NCI-H345 (cell line): ENCODE measurements around the gene CHMP2A.
"Not testable (repeated sequence)": the region's sequence is repeated elsewhere in the genome, so short reads cannot be mapped to it uniquely, and the experiment has no call there.

Experiments used
- DNase-seq: peaks from one replicate; lab custom pipeline; 2025; lab: John Stamatoyannopoulos, UW

The CHMP2A gene

DNA sequence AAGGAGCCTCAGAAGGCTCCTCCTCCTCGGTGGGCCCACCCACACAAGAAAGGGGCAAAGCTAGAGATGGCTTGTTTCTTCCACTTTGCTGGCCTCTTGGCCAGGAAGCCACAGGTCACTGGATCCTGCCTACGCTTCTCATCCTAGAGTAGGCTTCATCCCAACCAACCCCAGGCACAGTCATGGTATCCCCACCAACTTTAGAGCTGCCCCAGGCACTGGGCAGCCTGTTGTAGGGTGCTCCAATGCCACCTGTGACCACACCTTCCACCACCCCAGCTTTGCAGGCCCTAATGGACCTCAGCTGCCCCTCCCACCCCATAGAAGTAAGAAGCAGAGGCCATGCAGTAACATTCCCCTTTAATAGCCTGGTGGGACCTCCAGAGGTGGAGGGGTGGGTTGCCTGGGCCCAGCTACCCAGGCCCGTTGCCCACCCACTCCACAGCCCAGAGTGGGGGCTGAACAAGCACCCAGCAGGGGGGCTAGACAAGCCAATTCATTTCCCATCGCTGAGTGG lies 522 bp upstream of the CHMP2A start:
- DNase-seq, result no peak

DNA sequence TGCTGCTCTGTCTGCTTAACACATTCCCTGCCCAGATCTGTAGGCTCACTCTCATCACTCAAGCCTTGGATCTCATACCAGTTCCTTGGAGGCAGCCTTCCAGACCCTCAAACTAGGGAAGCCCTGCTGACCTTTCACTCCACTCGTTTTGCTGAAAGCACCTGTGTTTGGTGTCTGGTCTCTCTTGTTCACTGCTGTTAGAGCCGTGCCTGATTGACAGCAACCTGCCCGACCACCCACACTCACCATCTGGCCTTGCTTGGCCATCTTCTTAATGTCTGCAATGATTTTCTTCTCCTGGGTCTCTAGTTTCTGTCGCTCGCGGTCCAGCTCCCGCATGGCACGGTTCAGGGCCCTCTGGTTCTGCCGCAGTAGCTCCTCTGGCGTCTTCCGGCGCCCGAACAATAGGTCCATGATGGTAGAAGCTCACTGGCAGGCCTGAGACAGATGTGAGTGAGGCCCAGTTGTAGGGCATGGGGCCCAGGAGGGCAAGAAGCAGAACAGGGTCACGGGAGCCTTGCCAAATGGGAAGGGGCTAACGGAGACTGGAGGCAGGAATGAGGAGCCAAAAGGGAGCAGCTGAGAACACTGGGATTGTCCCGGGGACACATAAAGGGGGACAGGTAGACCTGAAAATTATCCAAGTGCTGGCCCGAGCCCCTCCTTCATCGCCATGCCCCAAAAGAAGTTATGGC lies 959 bp downstream of the CHMP2A start:
- no peak for DNase-seq

DNA sequence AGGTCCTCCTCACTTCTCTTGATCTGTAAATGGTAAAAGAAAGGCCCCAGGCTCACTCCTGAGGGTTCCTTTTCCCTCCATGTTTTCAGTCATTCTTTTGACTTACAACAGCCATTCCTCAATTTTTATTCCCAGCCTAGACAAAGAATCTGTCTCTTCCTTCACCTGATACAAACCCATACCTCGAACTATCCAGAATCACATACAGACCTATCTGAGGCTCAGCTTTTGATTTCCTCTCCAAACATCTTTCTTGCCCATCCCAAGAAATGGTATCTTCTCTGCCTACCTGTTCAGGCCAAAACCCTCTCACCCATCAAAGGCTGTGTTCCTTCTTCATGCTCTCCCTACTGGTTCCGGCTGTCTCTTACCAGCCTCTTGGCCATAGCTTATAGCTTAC lies 2.2 kb downstream of the CHMP2A start:
- DNase-seq, result no peak

DNA sequence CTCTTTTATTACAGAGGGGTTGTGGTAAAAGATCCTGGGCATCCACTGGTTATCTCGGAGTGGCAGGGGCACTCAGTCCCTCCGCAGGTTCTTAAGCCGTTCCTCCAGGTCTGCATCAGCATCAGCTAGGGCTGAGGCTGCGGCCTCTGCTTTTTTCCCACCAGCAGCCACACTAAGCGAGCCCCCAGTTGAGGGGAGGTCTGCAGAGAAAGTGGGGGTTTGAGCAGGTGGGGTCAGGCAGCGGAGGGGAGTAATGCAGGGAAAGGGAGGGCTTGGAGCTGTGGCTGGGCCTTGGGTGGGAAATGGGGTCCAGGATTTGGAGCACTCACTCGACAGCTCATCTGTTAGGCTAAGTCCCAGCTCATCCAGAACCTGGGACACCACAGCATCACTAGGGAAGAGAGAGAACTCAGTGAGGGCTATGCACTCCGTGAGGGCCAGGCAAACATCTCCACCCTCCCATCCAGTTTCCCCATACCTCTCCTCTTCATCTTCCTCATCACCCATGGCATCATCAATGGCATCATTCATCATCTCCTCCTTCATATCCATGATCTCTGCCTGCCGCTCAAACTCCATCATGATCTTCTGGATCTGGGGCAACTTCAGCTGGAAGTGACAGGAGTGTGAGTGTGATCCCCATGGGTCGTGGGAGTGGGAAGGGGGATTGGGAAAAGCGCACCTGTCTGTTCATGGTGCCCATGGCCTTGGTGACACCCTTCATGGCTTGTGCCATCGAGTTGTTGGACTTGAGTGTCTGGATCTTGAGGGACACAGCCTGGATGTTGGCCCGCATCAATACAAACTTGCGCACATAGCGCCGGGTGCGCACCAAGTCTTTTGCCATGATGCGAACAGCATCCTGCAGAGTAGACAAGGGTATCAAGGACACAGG lies 3.1 kb downstream of the CHMP2A start:
- DNase-seq, result no peak

DNA sequence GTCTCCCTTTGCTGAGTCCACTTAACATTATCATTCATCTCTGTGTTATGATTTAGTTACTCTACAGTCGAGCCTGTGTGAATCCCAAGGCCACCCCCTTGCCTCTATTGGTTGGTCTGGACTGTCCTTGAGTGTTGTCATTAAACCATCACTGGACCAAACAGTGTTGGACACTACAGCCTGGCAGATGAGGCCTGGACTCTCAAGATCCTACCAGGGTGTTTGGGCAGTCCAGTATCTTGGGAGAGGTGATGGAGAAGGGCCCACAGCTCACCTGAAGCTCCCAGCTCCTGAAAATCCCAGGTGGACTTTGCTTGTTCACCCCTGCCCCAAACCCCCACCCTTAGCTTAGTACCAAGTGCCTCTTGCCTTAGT lies 3.8 kb downstream of the CHMP2A start:
- no peak for DNase-seq

DNA sequence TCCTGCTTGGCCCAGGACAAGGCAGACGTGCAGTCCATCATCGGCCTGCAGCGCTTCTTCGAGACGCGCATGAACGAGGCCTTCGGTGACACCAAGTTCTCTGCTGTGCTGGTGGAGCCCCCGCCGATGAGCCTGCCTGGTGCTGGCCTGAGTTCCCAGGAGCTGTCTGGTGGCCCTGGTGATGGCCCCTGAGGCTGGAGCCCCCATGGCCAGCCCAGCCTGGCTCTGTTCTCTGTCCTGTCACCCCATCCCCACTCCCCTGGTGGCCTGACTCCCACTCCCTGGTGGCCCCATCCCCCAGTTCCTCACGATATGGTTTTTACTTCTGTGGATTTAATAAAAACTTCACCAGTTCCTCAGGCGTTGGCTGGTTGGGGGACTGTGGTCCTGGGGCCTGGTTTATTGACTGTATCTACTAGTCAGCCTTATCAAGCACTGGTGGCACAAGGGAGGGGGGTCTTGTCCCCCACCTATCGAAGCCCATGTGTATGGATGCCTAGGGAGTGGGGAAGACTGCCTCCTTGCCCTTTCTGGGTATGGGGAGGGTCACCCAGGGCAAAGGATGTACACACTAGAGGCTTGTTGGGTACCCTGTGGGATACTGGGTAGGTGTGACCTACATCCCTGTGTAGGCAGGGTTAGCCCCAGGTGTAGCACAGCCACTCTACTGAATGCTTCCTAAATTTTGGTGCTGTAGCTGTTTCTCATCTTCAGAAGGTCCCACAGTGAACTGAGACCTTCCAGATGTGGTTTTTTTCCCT lies 4.4 kb downstream of the CHMP2A start:
- DNase-seq, result no peak

DNA sequence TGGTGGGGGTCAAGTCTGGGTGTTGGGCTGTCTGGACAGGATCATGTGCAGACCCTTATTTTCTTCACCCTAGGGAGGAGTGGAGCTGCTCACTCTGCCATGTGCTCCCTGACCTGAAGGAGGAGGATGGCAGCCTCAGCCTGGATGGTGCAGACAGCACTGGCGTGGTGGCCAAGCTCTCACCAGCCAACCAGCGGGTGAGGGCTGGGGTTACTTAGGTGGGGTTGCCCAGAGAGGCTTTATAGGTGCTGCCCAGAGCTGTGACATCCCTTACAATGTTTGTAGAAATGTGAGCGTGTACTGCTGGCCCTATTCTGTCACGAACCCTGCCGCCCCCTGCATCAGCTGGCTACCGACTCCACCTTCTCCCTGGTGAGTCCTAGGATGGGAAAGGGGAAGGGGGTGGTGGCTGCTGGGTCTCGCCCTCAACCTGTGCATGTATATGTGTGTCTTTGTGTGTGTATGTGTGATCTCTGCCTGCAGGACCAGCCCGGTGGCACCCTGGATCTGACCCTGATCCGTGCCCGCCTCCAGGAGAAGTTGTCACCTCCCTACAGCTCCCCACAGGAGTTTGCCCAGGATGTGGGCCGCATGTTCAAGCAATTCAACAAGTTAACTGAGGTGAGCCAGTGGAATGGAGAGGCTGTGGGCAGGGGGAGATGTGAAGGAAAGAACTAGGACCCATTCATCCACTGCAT lies 5.1 kb downstream of the CHMP2A start:
- no peak for DNase-seq

DNA sequence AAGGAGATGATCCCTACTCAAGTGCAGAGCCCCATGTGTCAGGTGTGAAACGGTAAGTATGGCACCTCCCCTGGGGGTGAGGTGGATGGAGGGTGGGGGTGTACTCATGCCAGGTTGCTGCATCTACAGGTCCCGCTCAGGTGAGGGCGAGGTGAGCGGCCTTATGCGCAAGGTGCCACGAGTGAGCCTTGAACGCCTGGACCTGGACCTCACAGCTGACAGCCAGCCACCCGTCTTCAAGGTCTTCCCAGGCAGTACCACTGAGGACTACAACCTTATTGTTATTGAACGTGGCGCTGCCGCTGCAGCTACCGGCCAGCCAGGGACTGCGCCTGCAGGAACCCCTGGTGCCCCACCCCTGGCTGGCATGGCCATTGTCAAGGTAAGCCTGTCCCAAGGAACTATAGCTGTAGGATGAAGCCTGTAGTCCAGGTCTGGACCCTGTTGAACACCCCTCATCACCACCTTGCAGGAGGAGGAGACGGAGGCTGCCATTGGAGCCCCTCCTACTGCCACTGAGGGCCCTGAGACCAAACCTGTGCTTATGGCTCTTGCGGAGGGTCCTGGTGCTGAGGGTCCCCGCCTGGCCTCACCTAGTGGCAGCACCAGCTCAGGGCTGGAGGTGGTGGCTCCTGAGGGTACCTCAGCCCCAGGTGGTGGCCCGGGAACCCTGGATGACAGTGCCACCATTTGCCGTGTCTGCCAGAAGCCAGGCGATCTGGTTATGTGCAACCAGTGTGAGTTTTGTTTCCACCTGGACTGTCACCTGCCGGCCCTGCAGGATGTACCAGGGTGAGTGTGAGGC lies 5.8 kb downstream of the CHMP2A start:
- DNase-seq, result no peak

DNA sequence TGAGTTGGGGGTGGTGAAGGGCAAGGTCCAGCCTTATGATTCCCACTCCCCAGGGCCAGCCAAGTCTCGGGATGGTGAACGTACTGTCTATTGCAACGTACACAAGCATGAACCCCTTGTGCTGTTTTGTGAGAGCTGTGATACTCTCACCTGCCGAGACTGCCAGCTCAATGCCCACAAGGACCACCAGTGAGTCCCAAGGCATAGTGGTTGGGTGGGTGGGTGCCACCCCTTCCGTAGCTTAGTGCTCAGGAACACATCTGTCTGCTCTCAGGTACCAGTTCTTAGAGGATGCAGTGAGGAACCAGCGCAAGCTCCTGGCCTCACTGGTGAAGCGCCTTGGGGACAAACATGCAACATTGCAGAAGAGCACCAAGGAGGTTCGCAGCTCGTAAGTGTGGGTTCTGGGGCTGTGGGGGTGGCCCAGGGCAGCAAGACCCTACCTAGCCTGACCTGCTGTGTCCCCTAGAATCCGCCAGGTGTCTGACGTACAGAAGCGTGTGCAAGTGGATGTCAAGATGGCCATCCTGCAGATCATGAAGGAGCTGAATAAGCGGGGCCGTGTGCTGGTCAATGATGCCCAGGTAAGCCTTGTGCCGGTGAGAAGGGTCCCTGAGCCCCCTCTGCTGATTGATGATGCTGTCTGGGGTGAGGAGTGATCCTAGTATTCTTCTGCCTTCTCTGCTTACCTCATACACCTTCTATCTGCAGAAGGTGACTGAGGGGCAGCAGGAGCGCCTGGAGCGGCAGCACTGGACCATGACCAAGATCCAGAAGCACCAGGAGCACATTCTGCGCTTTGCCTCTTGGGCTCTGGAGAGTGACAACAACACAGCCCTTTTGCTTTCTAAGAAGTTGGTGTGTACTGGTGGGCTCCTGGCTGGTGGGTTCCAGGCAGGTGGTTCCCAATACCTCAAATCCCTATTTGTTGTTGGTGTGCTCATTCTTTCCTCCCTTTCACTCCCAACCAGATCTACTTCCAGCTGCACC lies 7.3 kb downstream of the CHMP2A start:
- no peak for DNase-seq

DNA sequence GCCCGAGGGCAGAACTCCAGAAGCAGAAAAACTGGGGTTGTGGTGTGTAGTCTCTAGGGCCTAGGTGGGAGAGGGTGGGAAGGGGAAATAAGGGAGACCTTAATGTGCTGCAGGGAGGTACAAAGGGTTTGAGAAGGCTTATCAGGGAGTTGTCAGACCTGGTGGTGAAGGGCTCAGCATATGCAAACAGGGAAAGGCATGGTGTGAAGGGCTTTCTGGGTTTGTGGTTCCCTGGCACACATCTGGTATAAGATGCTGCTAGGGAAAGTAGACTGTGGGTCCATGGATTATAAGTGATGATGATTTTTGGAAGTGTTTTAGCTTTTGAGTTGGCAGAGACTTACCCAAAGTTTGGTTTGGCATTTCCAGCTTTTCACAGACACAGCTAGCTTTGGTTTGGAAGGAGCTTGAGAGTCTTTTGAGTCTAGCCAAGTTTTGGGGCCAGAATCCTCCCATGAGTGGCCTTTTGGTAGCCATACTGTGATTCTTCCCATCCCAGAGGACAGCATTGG lies 8.8 kb downstream of the CHMP2A start:
- no peak for DNase-seq

DNA sequence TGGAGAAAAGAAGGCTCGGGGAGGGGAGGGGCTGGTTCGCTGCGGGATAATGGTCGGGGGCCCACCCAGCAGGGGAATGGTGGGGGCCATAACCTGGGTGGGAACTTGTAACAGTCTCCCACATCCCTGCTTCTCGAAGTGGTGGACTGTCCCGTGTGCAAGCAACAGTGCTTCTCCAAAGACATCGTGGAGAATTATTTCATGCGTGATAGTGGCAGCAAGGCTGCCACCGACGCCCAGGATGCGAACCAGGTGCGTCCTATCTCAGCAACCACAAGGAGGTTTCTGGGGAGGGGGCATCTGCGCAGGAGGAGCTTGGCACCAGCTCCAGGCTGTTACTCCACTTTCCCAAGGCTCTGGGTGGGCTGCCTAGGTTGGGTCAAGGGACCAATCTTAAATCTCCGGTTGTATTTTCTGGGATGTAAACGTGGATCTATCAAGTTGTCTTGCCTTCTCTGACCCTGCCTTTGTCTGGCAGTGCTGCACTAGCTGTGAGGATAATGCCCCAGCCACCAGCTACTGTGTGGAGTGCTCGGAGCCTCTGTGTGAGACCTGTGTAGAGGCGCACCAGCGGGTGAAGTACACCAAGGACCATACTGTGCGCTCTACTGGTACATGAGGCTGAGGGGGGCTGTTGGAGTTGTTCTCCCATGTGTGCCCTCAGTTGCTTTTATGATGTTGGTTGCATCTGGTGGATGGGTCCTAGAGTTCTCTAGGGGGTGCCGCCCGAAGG lies 9.5 kb downstream of the CHMP2A start:
- no peak for DNase-seq

DNA sequence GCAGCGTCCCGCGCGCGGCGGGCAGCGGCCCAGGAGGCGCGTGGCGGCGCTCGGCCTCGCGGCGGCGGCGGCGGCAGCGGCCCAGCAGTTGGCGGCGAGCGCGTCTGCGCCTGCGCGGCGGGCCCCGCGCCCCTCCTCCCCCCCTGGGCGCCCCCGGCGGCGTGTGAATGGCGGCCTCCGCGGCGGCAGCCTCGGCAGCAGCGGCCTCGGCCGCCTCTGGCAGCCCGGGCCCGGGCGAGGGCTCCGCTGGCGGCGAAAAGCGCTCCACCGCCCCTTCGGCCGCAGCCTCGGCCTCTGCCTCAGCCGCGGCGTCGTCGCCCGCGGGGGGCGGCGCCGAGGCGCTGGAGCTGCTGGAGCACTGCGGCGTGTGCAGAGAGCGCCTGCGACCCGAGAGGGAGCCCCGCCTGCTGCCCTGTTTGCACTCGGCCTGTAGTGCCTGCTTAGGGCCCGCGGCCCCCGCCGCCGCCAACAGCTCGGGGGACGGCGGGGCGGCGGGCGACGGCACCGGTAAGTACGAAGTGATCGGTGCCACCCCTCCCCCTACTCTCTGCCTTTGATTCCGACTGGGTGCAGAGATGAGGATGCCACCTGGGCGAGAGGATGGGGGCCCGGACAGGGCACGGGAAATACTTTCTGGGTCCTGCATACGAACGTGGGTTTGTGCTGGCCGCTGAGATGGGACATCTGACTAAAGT lies 10.2 kb downstream of the CHMP2A start:
- no peak for DNase-seq

DNA sequence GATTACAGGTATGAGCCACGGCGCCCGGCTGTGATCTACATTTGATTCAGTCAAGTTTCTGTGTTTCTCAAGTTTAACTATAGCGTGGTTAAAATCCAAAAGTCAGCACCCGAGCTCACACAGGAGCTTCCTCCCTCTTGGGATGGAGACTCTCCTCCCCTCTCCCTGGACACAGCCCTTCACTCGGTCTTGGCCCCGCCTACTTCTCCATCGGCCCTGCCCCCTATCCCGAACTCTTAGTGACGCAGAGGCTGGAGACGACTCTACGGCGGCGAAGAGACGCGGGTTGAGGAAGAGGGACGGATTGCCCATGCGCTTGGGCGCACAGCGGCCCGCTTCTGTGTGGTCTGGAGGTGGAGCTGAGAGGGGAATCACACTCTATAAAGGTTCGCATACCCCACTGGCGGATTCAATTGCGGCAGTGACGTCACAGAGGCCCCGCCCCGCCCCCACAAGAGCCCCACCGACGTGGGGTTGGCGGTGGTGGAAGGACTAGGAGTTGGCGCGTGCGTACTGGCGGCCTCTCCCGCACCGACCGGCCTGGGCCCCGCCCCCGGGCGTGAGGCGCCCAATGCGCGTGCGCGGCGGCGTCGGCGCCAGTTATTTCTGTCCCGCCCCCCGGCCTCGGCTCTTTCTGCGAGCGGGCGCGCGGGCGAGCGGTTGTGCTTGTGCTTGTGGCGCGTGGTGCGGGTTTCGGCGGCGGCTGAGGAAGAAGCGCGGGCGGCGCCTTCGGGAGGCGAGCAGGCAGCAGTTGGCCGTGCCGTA lies 10.9 kb downstream of the CHMP2A start, which contains the start of gene TRIM28:
TSS of gene TRIM28 (plus strand) at position 239 of the 765 bp plus-strand sequence. CDS start 694 bp downstream, outside the sequence.
- no peak for DNase-seq

DNA sequence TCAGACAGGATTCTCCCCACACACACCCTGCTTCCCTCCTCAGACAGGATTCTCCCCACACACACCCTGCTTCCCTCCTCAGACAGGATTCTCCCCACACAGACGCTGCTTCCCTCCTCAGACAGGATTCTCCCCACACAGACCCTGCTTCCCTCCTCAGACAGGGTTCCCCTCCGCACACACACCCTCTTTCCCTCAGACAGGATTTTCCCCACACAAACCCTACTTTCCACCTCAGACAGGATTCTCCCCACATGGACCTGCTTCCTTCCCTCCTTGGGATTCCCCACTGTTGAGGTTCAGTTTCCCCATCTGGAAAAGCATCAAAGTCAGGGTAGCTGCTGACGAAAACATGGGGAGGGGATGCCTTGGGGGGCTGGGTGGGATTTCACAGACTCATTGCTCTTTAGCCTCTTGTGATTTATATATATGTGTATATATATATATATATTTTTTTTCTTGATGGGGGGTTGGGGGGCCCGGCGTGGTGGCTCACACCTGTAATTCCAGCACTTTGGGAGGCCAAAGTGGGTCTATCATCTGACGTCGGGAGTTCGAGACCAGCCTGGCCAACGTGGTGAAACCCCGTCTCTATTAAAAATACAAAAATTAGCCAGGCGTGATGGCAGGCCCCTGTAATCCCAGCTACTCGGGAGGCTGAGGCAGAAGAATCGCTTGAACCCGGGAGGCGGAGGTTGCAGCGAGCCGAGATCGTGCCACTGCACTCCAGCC lies 12.1 kb downstream of the CHMP2A start:
- not testable (repeated sequence) for DNase-seq

DNA sequence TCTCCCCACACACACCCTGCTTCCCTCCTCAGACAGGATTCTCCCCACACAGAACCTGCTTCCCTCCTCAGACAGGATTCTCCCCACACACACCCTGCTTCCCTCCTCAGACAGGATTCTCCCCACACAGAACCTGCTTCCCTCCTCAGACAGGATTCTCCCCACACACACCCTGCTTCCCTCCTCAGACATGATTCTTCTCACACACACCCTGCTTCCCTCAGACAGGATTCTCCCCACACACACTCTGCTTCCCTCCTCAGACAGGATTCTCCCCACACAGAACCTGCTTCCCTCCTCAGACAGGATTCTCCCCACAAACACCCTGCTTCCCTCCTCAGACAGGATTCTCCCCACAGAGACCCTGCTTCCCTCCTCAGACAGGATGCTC lies 15.7 kb downstream of the CHMP2A start:
- DNase-seq, result not testable (repeated sequence)
